Midbrain (tissue), 1 donor: ENCODE measurements around the gene COPS8.

Source experiments
- DNase-seq: peaks from one replicate; lab custom pipeline; 2025; lab: John Stamatoyannopoulos, UW

COPS8 gene

GRCh38 chr2:237065071-237065377, 20.7 kb upstream of the COPS8 start:
- DNase-seq, result no peak

DNA sequence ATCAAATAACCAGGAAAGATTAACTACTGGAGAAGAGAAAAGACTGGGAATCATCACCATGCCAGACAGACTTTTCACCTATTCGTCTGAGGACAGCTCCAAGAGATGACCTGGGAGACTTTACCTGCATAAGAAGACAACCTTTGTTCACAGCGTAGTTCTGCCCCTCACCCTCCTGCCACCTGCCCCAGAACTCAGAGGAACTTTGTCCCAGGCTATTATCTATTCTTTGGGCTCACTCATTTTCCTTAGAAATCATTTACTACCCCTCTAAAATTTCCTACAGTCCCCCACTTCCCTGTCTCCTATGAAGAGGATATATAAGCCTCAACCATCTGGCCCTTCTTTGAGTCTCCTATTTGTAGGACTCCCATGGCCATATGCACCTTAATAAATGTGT, 19.3 kb upstream of the COPS8 start:
- no peak for DNase-seq

- DNase-seq, result no peak
These were observed 17.6 kb upstream of the COPS8 start for GRCh38 chr2:237068005-237068576.

DNA sequence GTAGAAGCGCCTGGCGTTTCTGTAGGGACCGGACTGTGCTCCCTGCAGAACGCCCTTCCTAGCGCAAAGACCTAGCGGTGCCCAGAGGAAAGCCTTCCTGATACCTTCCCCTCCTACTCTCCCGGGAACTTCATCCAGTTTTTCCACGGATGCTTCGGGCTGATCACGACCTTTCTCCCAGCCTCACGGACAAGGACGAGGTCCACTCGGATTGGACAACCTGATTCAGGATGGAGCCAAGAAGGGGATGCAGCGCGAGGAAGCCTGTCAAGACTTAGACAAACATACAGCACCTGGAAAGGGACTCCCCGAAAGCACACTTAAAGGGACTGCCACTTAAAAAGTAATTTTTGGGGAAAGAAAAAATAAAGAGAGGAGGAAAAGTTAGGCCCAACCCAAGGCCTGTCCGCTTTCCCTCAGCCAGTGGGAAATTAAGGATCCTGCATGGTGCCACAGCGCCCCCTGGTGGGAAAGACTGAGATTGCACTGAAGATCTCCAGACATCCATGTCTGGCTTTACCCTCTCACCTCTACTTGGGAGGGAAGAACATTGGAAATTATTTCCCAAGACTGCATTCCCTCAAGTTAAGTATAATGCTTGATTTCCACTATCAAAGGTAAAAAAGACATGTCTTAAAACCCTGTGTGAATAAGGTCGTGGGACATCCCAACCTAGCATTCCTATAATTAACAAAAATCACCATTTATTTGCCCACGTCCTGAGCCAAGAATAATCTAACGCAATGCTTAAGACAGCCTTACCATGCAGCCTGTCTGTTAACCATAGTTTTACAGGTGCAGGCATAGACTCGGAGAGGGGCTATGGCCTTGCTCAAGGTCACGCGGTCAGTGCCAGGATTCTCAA, 13.4 kb upstream of the COPS8 start:
- peak; percentile 72 for DNase-seq

DNA sequence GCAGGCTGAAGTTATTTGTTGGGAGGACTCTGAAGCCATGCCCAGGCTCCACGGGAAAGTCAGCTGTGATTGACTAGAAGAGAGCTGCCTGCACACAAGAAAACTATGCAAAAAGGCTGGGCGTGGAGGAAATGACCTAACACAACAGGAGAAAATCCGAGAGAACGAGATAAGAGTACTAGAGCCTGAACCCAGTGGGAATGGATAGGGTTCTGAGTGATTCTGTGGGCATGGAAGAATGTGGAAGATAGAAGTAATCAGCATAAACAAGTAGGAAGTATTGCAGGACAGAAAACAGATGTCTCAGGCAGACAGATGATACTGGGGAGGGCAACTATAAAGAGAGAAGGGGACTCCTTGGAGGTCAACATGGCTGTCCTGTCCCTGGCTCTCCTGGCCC, 12.1 kb upstream of the COPS8 start:
- DNase-seq, result no peak

DNA sequence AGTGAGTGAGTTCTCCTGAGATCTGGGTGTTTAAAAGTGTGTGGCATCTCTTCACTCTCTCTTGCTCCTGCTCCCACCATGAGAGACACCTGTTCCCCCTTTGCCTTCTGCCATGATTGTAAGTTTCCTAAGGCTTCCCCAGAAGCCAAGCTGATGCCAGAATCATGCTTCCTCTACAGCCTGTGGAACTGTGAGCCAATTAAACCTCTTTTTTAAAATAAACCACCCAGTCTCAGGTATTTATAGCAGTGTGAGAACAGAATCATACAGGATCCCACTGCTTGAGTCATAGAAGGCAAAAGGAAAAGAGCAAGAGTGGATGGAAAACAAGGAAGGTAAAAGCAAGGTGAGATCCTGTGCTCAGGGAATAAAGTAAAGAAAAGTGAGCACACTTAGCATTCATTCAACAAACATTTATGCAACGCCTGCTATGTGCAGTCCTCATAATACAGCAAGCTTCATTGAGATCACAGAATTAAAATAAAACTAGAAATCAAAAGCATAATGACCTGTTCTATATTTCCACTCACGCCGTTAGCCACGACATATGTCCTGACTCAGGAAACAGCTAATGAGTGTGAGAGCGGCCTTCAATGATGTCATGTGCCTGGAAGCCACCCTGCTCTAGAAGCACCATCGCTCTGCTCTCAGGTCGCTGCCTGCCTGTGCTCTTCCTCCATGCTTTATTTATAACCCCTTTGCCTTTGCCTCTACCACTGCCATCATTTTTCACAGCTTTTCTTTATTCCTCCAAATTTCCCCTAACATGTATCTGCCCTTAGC, 11.3 kb upstream of the COPS8 start:
- no peak for DNase-seq

DNA sequence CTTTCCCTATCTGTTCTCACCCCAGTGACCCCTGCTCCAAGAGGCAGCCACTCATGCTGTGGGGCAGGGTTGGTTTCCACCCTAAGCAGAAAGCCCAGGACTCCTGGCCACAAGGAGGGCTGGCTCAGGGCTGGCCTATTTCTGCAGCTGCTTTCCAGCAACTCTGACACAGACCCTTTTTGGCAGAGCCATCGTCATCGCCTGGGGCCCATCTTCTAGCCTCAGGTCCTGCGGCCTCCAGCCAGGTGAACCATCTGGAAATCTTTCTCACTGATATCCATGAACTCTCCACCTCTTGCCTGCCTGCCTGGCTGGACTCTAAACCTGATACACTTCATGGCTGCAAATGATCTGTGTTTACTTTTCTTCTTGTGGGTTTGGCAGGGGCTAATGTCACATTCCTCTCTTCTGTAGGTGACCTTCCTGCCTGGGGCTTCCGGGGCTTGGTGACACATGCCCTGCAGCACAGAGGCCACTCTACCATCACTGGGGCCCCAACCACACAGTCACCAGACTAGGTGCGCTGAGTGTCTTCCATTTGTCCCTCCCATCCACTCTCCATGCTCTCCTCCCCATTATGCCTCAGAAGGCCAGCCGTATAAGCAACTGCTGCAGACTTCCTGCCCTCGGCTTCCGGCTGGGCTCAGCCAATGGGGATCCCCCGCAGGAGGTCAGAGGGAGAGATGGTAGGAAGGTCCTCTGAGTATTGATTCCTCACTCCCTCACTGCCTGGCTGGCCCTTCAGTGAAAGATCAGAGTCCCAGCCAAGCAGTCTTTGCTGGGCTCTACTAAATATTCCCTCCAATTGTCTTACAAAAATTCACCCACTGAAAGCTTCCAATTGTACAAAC, 9.7 kb upstream of the COPS8 start:
- no peak for DNase-seq

DNA sequence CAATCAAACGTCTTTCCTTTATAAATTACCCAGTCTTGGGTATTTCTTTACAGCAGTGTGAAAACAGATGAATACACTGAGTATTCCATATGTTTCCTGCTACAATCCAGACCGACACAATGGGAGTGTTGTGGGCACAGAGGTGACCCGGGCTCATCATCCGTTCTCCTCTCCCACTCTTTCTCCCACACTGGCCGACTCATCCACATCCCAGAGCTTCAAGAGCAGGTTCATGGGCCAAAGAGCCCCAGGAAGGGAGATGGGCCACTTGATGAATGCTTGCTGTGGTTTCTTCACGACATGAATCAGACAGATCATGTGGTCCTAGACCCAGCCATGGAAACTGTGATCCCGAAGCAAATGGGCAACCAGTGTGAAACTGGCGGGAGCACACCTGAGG, 4.1 kb upstream of the COPS8 start:
- DNase-seq, result no peak

- no peak for DNase-seq
These were observed 2.7 kb upstream of the COPS8 start for GRCh38 chr2:237083026-237083425.

DNA sequence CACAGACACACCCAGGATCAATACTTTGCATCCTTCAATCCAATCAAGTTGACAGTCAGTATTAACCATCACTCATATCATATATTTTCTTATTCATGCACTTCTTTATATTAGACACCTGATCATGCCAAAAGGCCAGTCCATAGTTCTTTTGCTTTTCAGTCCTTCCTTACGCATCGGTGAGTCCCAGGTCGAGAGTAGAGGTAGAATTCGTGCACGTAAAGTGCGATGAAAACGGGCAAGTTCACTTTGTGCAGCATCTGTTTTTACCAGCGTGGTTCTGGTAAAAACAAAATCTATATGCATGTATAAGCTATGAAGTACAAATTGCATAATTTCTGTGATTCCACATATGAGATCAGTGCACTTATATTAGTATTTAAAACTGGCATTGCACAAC, 1.2 kb upstream of the COPS8 start:
- no peak for DNase-seq

DNA sequence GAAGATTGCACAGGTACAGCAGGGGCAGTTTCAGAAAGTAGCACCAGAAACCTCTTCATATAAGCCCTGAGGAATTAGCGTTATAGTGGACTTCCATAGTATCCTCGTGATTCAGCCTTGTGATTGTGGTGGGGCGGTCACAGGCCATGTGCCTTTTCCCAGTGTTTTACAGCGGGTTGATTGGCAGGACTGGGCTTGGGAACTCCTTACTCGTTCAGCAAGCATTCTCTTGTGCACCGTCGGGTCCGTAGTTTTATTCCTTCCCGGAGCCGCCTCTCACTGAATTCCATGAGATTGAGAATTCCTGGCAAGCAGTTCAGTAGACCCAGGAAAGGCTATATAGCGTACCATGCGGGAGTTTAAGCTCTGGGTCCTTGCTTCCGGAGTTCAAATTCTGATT, 5.2 kb downstream of the COPS8 start:
- DNase-seq, result no peak

GRCh38 chr2:237091779-237092436, 6.2 kb downstream of the COPS8 start:
- no peak for DNase-seq

DNA sequence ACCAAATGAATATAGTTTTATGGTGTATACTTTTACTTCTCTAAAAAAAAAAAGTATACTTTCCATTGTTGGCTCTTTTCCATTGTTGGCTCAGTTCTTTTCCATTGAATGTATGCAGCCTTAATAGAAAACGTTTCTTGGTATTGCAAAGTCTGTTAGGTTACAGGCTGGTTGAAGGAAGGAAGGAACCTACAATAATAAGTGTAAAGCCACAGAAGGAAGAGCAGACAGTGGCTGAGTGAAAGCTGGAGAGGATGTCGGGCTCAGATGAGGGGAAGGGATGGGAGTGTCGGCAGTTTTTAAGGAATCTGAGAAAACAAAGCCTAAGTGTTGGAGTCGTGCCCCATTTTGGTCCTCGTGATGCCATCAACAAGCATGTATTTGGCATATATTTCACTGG, 6.8 kb downstream of the COPS8 start:
- DNase-seq, result no peak

GRCh38 chr2:237092920-237093781, 7.5 kb downstream of the COPS8 start:
- DNase-seq, result peak; percentile 9

- no peak for DNase-seq
These were observed 10.5 kb downstream of the COPS8 start for GRCh38 chr2:237096201-237096600.

GRCh38 chr2:237096911-237097310, 11.2 kb downstream of the COPS8 start:
- no peak for DNase-seq

GRCh38 chr2:237097326-237097910, 11.7 kb downstream of the COPS8 start:
- no peak for DNase-seq

DNA sequence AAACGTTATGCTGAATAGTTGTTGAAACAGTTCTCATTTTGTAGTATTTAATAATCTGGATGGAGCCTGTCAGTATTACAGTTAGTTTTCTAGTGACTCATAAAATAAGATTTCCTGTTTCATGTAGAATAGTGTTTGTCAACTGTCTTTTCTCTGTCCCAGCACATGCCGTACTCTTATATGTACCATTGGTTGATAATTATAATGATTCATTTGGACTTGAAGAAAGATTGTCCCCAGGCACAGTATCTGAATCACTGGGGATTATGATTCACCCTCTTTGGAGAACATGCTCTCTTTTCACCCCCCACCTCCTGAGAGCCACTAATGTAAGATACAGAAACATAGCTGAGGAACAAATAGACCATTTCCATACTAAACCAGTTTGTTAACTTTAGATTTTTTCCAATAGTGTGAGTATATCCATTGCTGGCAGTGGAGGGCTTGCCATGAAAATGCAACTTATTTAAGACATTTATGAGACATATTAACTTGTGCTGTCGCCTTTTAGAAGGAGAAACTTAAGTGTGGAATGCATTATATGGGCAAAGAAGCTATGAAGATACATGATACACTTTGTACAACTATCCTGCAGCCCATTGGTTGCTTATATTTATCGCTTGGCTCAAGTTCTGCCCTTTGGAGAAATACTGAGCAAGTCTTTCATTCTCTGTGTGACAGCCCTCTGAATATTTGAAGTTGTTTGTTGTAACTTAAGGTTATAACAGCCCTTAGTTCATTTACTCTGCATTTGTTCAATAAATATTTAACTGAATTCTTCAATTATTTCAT, 12.4 kb downstream of the COPS8 start:
- DNase-seq, result no peak

DNA sequence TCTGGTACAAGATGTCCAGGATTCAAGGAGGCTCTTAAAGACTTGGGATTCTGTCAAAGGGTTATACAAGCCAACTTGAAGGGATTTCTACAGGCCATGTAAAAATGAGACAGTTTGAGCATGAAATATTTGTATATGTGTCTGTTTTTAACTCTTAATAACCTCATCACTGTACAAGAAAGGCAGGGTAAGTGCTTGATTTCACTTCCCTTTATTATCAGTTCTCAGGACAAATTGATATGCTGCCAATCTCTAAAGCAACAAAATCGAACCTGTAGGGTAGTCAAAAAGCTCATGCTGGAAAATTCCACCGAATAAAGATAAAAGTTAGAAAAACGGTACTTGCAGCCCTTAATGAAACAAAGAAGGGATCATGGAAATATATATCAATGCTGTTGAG, 14.1 kb downstream of the COPS8 start:
- DNase-seq, result no peak
